GM19351 (cell line): ENCODE measurements around the gene SLC23A3.

ENCODE experiments used
- ATAC-seq: cut with Tn5 transposase; IDR thresholded peaks from one replicate; pipeline ENCODE4 v1.9.1; 2021; ENCODE audit warnings: mild to moderate bottlenecking, moderate library complexity; ENCODE audit not compliant: unreplicated experiment

SLC23A3 gene

GRCh38 chr2:219169930-219170654, at the start of gene SLC23A3:
TSS of gene SLC23A3 (minus strand) at chr2:219170029. CDS start at chr2:219169984, 45 bp downstream.
- ATAC-seq: no peak

- ATAC-seq: peak; percentile 80
These were observed 49.2 kb upstream of the SLC23A3 start, which contains the start of gene ABCB6 for GRCh38 chr2:219218732-219219701. TSS of gene ABCB6 (minus strand) at chr2:219218958. CDS start at chr2:219218673, 285 bp downstream.

- ATAC-seq: peak; percentile 32
These were observed 48.4 kb upstream of the SLC23A3 start for GRCh38 chr2:219218217-219218731.

GRCh38 chr2:219216535-219216915, 46.7 kb upstream of the SLC23A3 start:
- ATAC-seq: no peak

- ATAC-seq: no peak
These were observed 46.2 kb upstream of the SLC23A3 start for GRCh38 chr2:219215871-219216534.

GRCh38 chr2:219214786-219215185, 45.0 kb upstream of the SLC23A3 start:
- ATAC-seq: no peak

- no peak for ATAC-seq
These were observed 44.3 kb upstream of the SLC23A3 start for GRCh38 chr2:219214141-219214540.

- ATAC-seq: no peak
These were observed 43.8 kb upstream of the SLC23A3 start for GRCh38 chr2:219213486-219214071.

- no peak for ATAC-seq
These were observed 43.2 kb upstream of the SLC23A3 start for GRCh38 chr2:219213026-219213415.

GRCh38 chr2:219210886-219211362, 41.1 kb upstream of the SLC23A3 start:
- ATAC-seq: no peak

- ATAC-seq: no peak
These were observed 40.5 kb upstream of the SLC23A3 start for GRCh38 chr2:219210196-219210885.

GRCh38 chr2:219209236-219210195, 39.7 kb upstream of the SLC23A3 start:
- ATAC-seq: no peak

- no peak for ATAC-seq
These were observed 38.3 kb upstream of the SLC23A3 start for GRCh38 chr2:219207884-219208740.

- no peak for ATAC-seq
These were observed 37.5 kb upstream of the SLC23A3 start for GRCh38 chr2:219207134-219207883.

GRCh38 chr2:219206328-219207133, 36.7 kb upstream of the SLC23A3 start, which contains the start of gene ZFAND2B:
TSS of gene ZFAND2B (plus strand) at chr2:219206782. CDS start at chr2:219206988, 206 bp downstream.
- peak; percentile 98 for ATAC-seq

- no peak for ATAC-seq
These were observed 36.1 kb upstream of the SLC23A3 start for GRCh38 chr2:219205981-219206327.
